ENCODE results near the gene FOXF1.

The FOXF1 gene

GRCh38 chr16:86510465-86511261 is at the start of gene FOXF1:
TSS of gene FOXF1 (plus strand) at chr16:86510527. CDS start at chr16:86510570, 43 bp downstream.
- no peak for DNase-seq

- DNase-seq = no peak
These were observed 49.3 kb upstream of the FOXF1 start for GRCh38 chr16:86461037-86461436.

- DNase-seq = no peak
These were observed 47.8 kb upstream of the FOXF1 start for GRCh38 chr16:86462334-86463084.

GRCh38 chr16:86464044-86464443 is 46.3 kb upstream of the FOXF1 start:
- DNase-seq = no peak

GRCh38 chr16:86465434-86465833 is 44.9 kb upstream of the FOXF1 start:
- DNase-seq = no peak

GRCh38 chr16:86466696-86467406 is 43.5 kb upstream of the FOXF1 start:
- no peak for DNase-seq

- DNase-seq = no peak
These were observed 42.8 kb upstream of the FOXF1 start for GRCh38 chr16:86467490-86467889.

GRCh38 chr16:86470964-86471363 is 39.4 kb upstream of the FOXF1 start:
- no peak for DNase-seq

- no peak for DNase-seq
These were observed 38.4 kb upstream of the FOXF1 start for GRCh38 chr16:86471896-86472295.

GRCh38 chr16:86472366-86472765 is 38.0 kb upstream of the FOXF1 start:
- DNase-seq = no peak

GRCh38 chr16:86476956-86477534 is 33.3 kb upstream of the FOXF1 start:
- DNase-seq = no peak

GRCh38 chr16:86477642-86478041 is 32.7 kb upstream of the FOXF1 start:
- no peak for DNase-seq

- no peak for DNase-seq
These were observed 31.5 kb upstream of the FOXF1 start for GRCh38 chr16:86478779-86479178.

GRCh38 chr16:86479419-86479818 is 30.9 kb upstream of the FOXF1 start:
- DNase-seq = no peak

GRCh38 chr16:86480444-86480843 is 29.9 kb upstream of the FOXF1 start:
- no peak for DNase-seq

- no peak for DNase-seq
These were observed 28.7 kb upstream of the FOXF1 start for GRCh38 chr16:86481607-86482006.

- DNase-seq = no peak
These were observed 26.1 kb upstream of the FOXF1 start for GRCh38 chr16:86484240-86484639.

GRCh38 chr16:86485746-86486145 is 24.6 kb upstream of the FOXF1 start:
- DNase-seq = no peak

- DNase-seq = no peak
These were observed 19.3 kb upstream of the FOXF1 start for GRCh38 chr16:86490859-86491639.

GRCh38 chr16:86491640-86492023 is 18.7 kb upstream of the FOXF1 start:
- DNase-seq = no peak

- DNase-seq = no peak
These were observed 17.9 kb upstream of the FOXF1 start for GRCh38 chr16:86492267-86492960.

Data from CD4-positive, alpha-beta T cell treated with Interleukin-17A for 1 hour (primary cell).